ENCODE results near the gene APOL4.
A peak's percentile ranks its signal among the peaks of the same experiment; 100 is the strongest.

DNA sequence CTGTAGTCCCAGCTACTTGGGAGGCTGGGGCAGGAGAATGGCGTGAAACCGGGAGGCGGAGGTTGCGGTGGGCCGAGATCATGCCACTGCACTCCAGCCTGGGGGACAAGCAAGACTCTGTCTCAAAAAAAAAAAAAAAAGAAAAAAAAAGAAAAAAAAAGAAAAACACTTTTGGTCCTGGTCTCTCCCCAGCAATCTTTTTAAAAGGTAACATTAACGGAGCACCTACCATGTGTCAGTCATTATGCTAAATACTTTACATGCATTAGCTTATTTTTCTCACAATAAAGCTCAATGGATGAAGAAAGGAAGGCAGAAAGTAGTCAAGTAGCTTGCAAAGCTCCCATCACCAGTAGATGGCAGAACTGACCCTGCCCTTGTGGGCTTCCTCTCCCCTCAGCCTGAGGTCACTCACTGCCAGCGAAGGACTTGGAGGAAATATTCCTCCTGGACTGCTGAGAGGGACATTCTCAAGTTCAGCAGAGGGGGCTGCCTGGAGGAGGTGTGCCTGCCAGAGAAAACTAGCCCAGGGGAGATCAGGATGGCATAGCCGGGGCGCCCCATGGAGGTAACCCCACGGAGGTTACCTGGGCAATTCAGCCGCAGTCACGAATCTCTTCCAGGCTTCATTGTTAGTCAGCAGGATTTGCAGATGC is 56.6 kb downstream of the APOL4 start:
- no peak for TF ChIP-seq POLR2A (IDR thresholded peaks at IDR 0.05; ENCODE audit: low read depth, low read length)
- TF ChIP-seq, protein P1, sequence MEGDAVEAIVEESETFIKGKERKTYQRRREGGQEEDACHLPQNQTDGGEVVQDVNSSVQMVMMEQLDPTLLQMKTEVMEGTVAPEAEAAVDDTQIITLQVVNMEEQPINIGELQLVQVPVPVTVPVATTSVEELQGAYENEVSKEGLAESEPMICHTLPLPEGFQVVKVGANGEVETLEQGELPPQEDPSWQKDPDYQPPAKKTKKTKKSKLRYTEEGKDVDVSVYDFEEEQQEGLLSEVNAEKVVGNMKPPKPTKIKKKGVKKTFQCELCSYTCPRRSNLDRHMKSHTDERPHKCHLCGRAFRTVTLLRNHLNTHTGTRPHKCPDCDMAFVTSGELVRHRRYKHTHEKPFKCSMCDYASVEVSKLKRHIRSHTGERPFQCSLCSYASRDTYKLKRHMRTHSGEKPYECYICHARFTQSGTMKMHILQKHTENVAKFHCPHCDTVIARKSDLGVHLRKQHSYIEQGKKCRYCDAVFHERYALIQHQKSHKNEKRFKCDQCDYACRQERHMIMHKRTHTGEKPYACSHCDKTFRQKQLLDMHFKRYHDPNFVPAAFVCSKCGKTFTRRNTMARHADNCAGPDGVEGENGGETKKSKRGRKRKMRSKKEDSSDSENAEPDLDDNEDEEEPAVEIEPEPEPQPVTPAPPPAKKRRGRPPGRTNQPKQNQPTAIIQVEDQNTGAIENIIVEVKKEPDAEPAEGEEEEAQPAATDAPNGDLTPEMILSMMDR (conservative IDR thresholded peaks at IDR 0.05; ENCODE audit: low read depth, low read length): peak; percentile 81
